Measurements from ENCODE around the gene UBE2J1. TPM values are rescaled to one million over a fixed set of nuclear protein-coding genes. Genes with fewer than 3 reads are reported as not detected.

UBE2J1 gene
- total and polyA plus RNA-seq, 9 of the 15 experiments (the other 6 are each of a cell fraction or from before 2014, with no cell fraction given) = 11.6 to 32.6 (median 22.0) TPM

DNA sequence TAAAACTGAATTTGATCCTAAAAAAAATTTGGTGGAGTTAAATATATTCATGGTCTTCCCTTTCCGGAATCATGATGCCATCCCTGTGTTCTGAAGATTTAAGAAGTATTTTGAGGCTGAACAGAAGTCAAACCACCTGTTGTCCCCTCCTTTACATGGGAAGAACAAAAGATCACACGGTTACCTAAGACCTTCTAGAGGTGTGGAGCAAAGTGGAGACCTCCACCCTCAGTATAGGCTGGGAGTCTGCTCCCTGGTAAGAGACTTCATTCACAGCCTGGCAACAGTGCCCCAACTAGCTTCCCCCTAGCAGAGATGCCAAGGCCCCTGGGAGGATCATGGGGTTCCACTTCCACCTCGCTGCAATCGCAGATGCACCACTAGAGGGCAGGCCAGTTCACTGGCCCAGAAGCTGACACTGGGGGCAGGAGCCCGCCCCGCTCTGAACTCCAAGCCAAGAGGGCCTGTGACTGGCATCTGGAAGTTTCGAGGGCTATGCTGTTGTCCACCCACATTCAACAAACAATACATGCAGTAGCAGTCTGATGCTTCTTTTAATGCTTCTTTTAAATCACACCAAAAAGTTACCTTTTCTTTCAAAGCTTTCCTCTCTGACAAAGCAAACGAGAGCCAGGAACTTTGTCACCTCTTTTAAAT is 19.5 kb upstream of the UBE2J1 start (continued):
- TF ChIP-seq, protein P1, sequence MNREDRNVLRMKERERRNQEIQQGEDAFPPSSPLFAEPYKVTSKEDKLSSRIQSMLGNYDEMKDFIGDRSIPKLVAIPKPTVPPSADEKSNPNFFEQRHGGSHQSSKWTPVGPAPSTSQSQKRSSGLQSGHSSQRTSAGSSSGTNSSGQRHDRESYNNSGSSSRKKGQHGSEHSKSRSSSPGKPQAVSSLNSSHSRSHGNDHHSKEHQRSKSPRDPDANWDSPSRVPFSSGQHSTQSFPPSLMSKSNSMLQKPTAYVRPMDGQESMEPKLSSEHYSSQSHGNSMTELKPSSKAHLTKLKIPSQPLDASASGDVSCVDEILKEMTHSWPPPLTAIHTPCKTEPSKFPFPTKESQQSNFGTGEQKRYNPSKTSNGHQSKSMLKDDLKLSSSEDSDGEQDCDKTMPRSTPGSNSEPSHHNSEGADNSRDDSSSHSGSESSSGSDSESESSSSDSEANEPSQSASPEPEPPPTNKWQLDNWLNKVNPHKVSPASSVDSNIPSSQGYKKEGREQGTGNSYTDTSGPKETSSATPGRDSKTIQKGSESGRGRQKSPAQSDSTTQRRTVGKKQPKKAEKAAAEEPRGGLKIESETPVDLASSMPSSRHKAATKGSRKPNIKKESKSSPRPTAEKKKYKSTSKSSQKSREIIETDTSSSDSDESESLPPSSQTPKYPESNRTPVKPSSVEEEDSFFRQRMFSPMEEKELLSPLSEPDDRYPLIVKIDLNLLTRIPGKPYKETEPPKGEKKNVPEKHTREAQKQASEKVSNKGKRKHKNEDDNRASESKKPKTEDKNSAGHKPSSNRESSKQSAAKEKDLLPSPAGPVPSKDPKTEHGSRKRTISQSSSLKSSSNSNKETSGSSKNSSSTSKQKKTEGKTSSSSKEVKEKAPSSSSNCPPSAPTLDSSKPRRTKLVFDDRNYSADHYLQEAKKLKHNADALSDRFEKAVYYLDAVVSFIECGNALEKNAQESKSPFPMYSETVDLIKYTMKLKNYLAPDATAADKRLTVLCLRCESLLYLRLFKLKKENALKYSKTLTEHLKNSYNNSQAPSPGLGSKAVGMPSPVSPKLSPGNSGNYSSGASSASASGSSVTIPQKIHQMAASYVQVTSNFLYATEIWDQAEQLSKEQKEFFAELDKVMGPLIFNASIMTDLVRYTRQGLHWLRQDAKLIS (CRISPR knock-in tag; IDR thresholded peaks at IDR 0.05) = no peak
- TF ChIP-seq CREM (IDR thresholded peaks at IDR 0.05; ENCODE audit: low read depth) (0 out of 2 replicates have a peak, but pooled peaks have one; percentile 33), SRSF3 (IDR thresholded peaks at IDR 0.05; ENCODE audit: insufficient read depth, low read length) (no peak), BHLHE40 (IDR thresholded peaks at IDR 0.05; ENCODE audit: low read length) (0 out of 2 replicates have a peak, but pooled peaks have one; percentile 21), MXI1 (IDR thresholded peaks at IDR 0.05; ENCODE audit: low read depth, low read length) (no peak), SMARCE1 (IDR thresholded peaks at IDR 0.05) (no peak), ZNF436 (CRISPR knock-in tag; IDR thresholded peaks at IDR 0.05) (no peak), BMI1 (IDR thresholded peaks at IDR 0.05; ENCODE audit: low read length) (no peak), JUND (IDR thresholded peaks at IDR 0.05; ENCODE audit: borderline replicate concordance, low read depth, low read length) (0 out of 2 replicates have a peak, but pooled peaks have one; percentile 22), JUND (tag; IDR thresholded peaks at IDR 0.05; ENCODE audit: borderline replicate concordance, low read depth, low read length) (no peak), FOXA3 (CRISPR knock-in tag; conservative IDR thresholded peaks at IDR 0.05 in 1 of 2, IDR thresholded peaks at IDR 0.05 in 1 of 2) (no peak), SP2 (IDR thresholded peaks at IDR 0.05; ENCODE audit: extremely low read depth, low read depth, low read length, poor library complexity, severe bottlenecking) (no peak), ZNF282 (CRISPR knock-in tag; IDR thresholded peaks at IDR 0.05) (no peak)
